ENCODE results near the gene PIEZO1. TPM values are rescaled to one million over a fixed set of nuclear protein-coding genes. Genes with fewer than 3 reads are reported as not detected.
A peak's percentile ranks its signal among the peaks of the same experiment; 100 is the strongest.

PIEZO1 gene
- total and polyA plus RNA-seq, 10 of the 15 experiments (the other 5 are each of a cell fraction or from before 2014, with no cell fraction given): 1.3 to 169 (median 33.4) TPM

DNA sequence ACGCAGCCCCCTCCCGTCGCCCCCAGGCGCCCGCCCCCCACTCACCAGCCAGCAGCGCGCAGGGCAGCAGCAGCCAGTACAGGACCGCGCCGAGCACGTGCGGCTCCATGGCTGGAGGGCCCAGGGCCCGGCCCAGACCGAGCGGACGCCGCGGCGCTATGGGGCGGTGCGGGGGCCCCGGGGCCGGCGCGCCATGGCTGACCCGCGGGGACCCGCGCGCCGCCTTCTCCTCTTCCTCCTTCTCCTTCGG, 239 bp downstream of the PIEZO1 start (continued):
- no peak for TF ChIP-seq EZH2 (IDR thresholded peaks at IDR 0.05; ENCODE audit: borderline replicate concordance, control insufficient read depth, low read depth, low read length)

DNA sequence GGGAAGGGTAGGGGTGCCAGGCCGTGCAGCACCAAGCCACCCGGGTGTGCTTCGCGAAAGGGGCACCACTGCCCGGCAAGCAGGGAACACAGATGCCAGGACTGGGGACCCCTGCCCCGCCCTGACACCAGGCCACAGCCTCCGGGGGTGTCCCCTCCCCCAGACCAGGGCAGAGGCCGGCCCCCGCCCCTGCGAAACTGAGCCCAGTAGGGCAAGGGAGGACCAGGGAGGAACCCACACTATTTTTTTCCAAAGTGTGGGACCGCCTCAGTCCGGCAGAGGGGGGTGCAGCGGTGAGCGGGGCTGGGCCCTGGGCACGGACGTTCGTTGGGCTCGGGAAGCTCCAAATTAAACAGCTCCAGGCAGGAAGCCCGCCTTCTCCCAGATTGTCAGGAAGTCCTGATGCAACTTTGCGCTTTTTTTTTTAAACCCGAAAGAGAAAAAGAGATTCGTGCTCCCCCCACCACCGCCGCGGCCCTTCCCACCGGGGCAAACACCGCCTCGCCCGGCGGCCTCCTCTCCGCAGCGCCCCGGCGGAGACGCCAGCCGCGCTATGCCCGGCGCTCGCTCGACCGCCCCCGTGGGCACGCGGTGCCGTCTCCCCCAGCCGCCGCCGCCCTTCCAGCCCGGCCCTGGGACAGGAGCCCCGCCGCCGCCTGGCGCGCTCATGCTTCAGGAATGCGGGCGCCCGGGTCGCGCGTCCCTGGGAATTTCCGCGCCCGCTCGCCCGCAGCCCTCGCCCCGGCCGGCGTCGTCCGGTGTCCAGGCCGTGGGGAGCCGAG, 755 bp downstream of the PIEZO1 start:
- Histone ChIP-seq H3K9me3 (replicated peaks; ENCODE audit: control insufficient read depth, insufficient read depth, low read length) (no peaks in the 10 kb centered on the region), H3K36me3 (ENCODE audit: control insufficient read depth in 2 of 2, insufficient read depth in 2 of 2, low read length in 1 of 2) (no peaks in the 10 kb centered on the region), H3K79me2 (ENCODE audit: control insufficient read depth, insufficient read depth, low read length) (peaks cover 61% of the 10 kb centered on the region), H3K9ac (ENCODE audit: control insufficient read depth, insufficient read depth, low read length) (peak overlapping the region; percentile 90), H3K4me2 (ENCODE audit: control insufficient read depth, insufficient read depth) (peak overlapping the region; percentile 99), H3K27ac (ENCODE audit: control insufficient read depth, insufficient read depth) (peak overlapping the region; percentile 75), H2AFZ (ENCODE audit: control insufficient read depth, low read depth, low read length) (peak overlapping the region; percentile 14), H3K27me3 (replicated peaks in 1 of 2; ENCODE audit: control insufficient read depth in 2 of 2, insufficient read depth in 2 of 2, low read length in 1 of 2) (no peaks in the 10 kb centered on the region), H3K4me1 (ENCODE audit: control insufficient read depth, insufficient read depth, low read length) (peaks cover 28% of the 10 kb centered on the region), H4K20me1 (ENCODE audit: control insufficient read depth, insufficient read depth) (no peaks in the 10 kb centered on the region; the same call in 1 of the 2 replicates), H3K4me3 (peak overlapping the region; percentile 80)
- ChIA-PET RAD21 (ENCODE audit: unreplicated experiment) (interaction anchor here (0.5 to 6.7 kb wide), 12 partner anchors 8 to 433 kb away, joined by 3 to 50 read pairs (median 4); partner anchors contain the start of genes APRT and ZNF778), CTCF (interaction anchor here (0.7 to 2.5 kb wide), 7 partner anchors 12 to 1027 kb away, joined by 3 to 24 read pairs (median 3); partner anchors contain the start of gene APRT), POLR2A (interaction anchor here (0.9 to 4.0 kb wide), 5 partner anchors 10 to 194 kb away, joined by 3 to 30 read pairs (median 3); partner anchors contain the start of gene APRT), SMC1A (ENCODE audit: uncharacterized antibody, unreplicated experiment) (interaction anchor here (1.0 to 2.1 kb wide), 8 partner anchors 13 to 421 kb away, joined by 3 to 7 read pairs (median 4); no protein-coding TSS in a partner anchor)
- intact Hi-C loops (cut with micrococcal nuclease; ENCODE audit: unreplicated experiment): loop anchor here (2.0 kb wide), 2 partner anchors 39 to 47 kb away; no protein-coding TSS in a partner anchor
- in situ Hi-C loops (cut with MboI): loop anchor here (10.0 kb wide), 1 partner anchor 329 kb away; the partner anchor contains the start of gene ZFPM1
- no TSS peak for BruUV-seq (replicated peaks)
- under 1% methylated on average over 64 of the region's 74 CpGs for WGBS (ENCODE audit: insufficient coverage, insufficient replicate concordance, low lambda C conversion rate, missing lambda C conversion rate)
- ATAC-seq (peak; percentile 57), FAIRE-seq (no peak), DNase-seq (ENCODE audit: low read depth, low spot score) (no peak)
- no peak for TF ChIP-seq EP300 (IDR thresholded peaks at IDR 0.05; ENCODE audit: borderline replicate concordance in 1 of 2, control insufficient read depth in 1 of 2, low read depth in 2 of 2, low read length in 2 of 2)
- TF ChIP-seq RFX5 (IDR thresholded peaks at IDR 0.05; ENCODE audit: low read depth, low read length): no peak
- no peak for TF ChIP-seq IRF4 (IDR thresholded peaks at IDR 0.05; ENCODE audit: low read depth, low read length)
- peak; percentile 31; the same call in 1 of the 2 replicates for TF ChIP-seq SMC3 (IDR thresholded peaks at IDR 0.05; ENCODE audit: borderline replicate concordance, low read length)
- TF ChIP-seq MXI1 (IDR thresholded peaks at IDR 0.05; ENCODE audit: low read depth, low read length): 0 out of 2 replicates have a peak, but pooled peaks have one; percentile 51
- TF ChIP-seq EGR1 (IDR thresholded peaks at IDR 0.05; ENCODE audit: borderline replicate concordance in 1 of 2, low read depth in 2 of 2, low read length in 2 of 2): peak in 1 of 2 experiments; percentile 36; a peak in 1 of 3 replicates
- no peak for TF ChIP-seq ZBED1 (IDR thresholded peaks at IDR 0.05; ENCODE audit: borderline replicate concordance)
- peak; percentile 42 for TF ChIP-seq RAD21 (IDR thresholded peaks at IDR 0.05; ENCODE audit: insufficient read depth, low read depth, low read length)
- TF ChIP-seq GATAD2B (conservative IDR thresholded peaks at IDR 0.05; ENCODE audit: low read depth): peak; percentile 43; the same call in 1 of the 2 replicates
- peak in 1 of 2 experiments; percentile 21; a peak in 1 of 4 replicates for TF ChIP-seq IKZF2 (IDR thresholded peaks at IDR 0.05)
- TF ChIP-seq KLF5 (IDR thresholded peaks at IDR 0.05; ENCODE audit: partially characterized antibody): peak; percentile 28
- peak; percentile 7; the same call in 1 of the 2 replicates for TF ChIP-seq SPI1 (IDR thresholded peaks at IDR 0.05; ENCODE audit: borderline replicate concordance, insufficient read depth, low read depth, low read length)
- peak; percentile 52; the same call in 1 of the 2 replicates for TF ChIP-seq EED (IDR thresholded peaks at IDR 0.05; ENCODE audit: low read depth)
- TF ChIP-seq, protein P1, sequence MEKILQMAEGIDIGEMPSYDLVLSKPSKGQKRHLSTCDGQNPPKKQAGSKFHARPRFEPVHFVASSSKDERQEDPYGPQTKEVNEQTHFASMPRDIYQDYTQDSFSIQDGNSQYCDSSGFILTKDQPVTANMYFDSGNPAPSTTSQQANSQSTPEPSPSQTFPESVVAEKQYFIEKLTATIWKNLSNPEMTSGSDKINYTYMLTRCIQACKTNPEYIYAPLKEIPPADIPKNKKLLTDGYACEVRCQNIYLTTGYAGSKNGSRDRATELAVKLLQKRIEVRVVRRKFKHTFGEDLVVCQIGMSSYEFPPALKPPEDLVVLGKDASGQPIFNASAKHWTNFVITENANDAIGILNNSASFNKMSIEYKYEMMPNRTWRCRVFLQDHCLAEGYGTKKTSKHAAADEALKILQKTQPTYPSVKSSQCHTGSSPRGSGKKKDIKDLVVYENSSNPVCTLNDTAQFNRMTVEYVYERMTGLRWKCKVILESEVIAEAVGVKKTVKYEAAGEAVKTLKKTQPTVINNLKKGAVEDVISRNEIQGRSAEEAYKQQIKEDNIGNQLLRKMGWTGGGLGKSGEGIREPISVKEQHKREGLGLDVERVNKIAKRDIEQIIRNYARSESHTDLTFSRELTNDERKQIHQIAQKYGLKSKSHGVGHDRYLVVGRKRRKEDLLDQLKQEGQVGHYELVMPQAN (conservative IDR thresholded peaks at IDR 0.05): peak; percentile 35; the same call in 1 of the 2 replicates
- TF ChIP-seq YY1 (IDR thresholded peaks at IDR 0.05; ENCODE audit: low read depth, low read length): 0 out of 2 replicates have a peak, but pooled peaks have one; percentile 8
- TF ChIP-seq, protein P2, sequence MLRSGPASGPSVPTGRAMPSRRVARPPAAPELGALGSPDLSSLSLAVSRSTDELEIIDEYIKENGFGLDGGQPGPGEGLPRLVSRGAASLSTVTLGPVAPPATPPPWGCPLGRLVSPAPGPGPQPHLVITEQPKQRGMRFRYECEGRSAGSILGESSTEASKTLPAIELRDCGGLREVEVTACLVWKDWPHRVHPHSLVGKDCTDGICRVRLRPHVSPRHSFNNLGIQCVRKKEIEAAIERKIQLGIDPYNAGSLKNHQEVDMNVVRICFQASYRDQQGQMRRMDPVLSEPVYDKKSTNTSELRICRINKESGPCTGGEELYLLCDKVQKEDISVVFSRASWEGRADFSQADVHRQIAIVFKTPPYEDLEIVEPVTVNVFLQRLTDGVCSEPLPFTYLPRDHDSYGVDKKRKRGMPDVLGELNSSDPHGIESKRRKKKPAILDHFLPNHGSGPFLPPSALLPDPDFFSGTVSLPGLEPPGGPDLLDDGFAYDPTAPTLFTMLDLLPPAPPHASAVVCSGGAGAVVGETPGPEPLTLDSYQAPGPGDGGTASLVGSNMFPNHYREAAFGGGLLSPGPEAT (IDR thresholded peaks at IDR 0.05; ENCODE audit: low read depth): 0 out of 2 replicates have a peak, but pooled peaks have one; percentile 30

Measured in GM12878 (cell line).